HG02938 (cell line): ENCODE measurements around the gene TNFRSF14.

Source experiments
- ATAC-seq: cut with Tn5 transposase; IDR thresholded peaks from one replicate; pipeline ENCODE4 v1.9.1; 2021; ENCODE audit warnings: mild to moderate bottlenecking, moderate library complexity; ENCODE audit not compliant: unreplicated experiment

The TNFRSF14 gene

GRCh38 chr1:2611621-2612437 lies 55.7 kb downstream of the TNFRSF14 start:
- no peak for ATAC-seq

GRCh38 chr1:2612591-2613365 lies 56.6 kb downstream of the TNFRSF14 start:
- no peak for ATAC-seq
